Measurements from ENCODE around the gene SDS. TPM values are rescaled to one million over a fixed set of nuclear protein-coding genes. Genes with fewer than 3 reads are reported as not detected.

Gene SDS
- total and polyA plus RNA-seq, 2 of the 8 experiments (the other 6 are each of a cell fraction or from before 2014, with no cell fraction given) = 0.21 TPM; not detected in 1

DNA sequence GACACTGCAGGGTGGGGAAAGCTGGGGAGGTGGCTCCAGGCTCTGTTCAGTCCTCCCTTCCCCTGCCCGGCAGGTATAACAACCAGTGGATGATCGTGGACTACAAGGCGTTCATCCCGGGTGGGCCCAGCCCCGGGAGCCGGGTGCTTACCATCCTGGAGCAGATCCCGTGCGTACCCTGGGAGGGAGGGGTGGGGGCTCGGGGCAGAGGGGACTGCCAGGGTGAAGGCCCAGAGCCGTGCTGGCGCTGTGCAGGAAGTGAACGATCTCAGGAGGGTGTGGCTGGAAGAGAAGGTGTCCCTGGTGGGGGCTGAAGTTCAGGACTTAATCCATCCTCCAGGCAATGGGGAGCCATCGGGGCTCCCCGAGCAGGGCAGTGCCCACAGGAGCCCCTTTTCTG is 18.9 kb downstream of the SDS start (continued):
- TF ChIP-seq, protein P1, sequence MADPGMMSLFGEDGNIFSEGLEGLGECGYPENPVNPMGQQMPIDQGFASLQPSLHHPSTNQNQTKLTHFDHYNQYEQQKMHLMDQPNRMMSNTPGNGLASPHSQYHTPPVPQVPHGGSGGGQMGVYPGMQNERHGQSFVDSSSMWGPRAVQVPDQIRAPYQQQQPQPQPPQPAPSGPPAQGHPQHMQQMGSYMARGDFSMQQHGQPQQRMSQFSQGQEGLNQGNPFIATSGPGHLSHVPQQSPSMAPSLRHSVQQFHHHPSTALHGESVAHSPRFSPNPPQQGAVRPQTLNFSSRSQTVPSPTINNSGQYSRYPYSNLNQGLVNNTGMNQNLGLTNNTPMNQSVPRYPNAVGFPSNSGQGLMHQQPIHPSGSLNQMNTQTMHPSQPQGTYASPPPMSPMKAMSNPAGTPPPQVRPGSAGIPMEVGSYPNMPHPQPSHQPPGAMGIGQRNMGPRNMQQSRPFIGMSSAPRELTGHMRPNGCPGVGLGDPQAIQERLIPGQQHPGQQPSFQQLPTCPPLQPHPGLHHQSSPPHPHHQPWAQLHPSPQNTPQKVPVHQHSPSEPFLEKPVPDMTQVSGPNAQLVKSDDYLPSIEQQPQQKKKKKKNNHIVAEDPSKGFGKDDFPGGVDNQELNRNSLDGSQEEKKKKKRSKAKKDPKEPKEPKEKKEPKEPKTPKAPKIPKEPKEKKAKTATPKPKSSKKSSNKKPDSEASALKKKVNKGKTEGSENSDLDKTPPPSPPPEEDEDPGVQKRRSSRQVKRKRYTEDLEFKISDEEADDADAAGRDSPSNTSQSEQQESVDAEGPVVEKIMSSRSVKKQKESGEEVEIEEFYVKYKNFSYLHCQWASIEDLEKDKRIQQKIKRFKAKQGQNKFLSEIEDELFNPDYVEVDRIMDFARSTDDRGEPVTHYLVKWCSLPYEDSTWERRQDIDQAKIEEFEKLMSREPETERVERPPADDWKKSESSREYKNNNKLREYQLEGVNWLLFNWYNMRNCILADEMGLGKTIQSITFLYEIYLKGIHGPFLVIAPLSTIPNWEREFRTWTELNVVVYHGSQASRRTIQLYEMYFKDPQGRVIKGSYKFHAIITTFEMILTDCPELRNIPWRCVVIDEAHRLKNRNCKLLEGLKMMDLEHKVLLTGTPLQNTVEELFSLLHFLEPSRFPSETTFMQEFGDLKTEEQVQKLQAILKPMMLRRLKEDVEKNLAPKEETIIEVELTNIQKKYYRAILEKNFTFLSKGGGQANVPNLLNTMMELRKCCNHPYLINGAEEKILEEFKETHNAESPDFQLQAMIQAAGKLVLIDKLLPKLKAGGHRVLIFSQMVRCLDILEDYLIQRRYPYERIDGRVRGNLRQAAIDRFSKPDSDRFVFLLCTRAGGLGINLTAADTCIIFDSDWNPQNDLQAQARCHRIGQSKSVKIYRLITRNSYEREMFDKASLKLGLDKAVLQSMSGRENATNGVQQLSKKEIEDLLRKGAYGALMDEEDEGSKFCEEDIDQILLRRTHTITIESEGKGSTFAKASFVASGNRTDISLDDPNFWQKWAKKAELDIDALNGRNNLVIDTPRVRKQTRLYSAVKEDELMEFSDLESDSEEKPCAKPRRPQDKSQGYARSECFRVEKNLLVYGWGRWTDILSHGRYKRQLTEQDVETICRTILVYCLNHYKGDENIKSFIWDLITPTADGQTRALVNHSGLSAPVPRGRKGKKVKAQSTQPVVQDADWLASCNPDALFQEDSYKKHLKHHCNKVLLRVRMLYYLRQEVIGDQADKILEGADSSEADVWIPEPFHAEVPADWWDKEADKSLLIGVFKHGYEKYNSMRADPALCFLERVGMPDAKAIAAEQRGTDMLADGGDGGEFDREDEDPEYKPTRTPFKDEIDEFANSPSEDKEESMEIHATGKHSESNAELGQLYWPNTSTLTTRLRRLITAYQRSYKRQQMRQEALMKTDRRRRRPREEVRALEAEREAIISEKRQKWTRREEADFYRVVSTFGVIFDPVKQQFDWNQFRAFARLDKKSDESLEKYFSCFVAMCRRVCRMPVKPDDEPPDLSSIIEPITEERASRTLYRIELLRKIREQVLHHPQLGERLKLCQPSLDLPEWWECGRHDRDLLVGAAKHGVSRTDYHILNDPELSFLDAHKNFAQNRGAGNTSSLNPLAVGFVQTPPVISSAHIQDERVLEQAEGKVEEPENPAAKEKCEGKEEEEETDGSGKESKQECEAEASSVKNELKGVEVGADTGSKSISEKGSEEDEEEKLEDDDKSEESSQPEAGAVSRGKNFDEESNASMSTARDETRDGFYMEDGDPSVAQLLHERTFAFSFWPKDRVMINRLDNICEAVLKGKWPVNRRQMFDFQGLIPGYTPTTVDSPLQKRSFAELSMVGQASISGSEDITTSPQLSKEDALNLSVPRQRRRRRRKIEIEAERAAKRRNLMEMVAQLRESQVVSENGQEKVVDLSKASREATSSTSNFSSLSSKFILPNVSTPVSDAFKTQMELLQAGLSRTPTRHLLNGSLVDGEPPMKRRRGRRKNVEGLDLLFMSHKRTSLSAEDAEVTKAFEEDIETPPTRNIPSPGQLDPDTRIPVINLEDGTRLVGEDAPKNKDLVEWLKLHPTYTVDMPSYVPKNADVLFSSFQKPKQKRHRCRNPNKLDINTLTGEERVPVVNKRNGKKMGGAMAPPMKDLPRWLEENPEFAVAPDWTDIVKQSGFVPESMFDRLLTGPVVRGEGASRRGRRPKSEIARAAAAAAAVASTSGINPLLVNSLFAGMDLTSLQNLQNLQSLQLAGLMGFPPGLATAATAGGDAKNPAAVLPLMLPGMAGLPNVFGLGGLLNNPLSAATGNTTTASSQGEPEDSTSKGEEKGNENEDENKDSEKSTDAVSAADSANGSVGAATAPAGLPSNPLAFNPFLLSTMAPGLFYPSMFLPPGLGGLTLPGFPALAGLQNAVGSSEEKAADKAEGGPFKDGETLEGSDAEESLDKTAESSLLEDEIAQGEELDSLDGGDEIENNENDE (IDR thresholded peaks at IDR 0.05; ENCODE audit: insufficient replicate concordance, low read length) = no peak
